NCI-H2196 (cell line): ENCODE results near the gene SASH1.

Experiments
- DNase-seq: peaks from one replicate; lab custom pipeline; 2025; ENCODE audit not compliant: unreplicated experiment; lab: John Stamatoyannopoulos, UW

The SASH1 gene

DNA sequence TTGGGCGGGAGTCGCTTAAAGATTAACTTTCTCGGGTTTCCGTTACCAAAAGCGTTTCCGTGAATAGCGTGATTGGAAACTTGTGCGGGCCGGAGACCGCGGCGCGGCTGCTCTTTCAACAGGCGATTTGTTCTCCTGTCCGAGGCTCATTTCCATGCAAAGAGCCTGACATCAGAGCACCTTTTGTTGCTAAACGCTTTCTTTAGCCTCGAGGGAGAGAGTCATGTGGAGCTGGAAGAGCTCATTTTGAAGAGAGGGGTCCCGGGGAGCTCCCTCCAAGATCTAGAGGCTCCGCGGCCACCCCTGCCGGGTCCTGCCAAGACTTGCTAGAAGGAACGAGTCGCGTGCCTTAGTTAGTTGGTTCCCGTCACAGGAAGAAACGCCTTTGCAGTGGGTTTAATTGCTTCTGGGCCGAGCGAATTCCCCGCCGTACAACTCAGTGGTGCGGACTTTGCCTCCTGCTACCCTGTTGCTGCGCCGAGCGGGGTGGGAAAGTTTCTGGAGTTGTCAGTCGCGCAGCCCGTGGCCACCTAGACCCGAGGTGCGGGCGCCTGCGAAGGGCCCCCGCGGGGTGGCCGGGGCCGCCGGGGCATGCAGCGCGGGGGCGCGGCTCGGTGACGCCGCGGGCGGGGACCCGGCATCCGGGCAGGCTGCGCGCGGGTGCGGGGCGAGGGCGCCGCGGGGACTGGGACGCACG is at the start of gene SASH1:
Gene SASH1, plus strand, starts transcription at position 489 of the 697 bp plus-strand sequence. CDS start 230 bp downstream, outside the sequence.
- DNase-seq: peak; percentile 34

DNA sequence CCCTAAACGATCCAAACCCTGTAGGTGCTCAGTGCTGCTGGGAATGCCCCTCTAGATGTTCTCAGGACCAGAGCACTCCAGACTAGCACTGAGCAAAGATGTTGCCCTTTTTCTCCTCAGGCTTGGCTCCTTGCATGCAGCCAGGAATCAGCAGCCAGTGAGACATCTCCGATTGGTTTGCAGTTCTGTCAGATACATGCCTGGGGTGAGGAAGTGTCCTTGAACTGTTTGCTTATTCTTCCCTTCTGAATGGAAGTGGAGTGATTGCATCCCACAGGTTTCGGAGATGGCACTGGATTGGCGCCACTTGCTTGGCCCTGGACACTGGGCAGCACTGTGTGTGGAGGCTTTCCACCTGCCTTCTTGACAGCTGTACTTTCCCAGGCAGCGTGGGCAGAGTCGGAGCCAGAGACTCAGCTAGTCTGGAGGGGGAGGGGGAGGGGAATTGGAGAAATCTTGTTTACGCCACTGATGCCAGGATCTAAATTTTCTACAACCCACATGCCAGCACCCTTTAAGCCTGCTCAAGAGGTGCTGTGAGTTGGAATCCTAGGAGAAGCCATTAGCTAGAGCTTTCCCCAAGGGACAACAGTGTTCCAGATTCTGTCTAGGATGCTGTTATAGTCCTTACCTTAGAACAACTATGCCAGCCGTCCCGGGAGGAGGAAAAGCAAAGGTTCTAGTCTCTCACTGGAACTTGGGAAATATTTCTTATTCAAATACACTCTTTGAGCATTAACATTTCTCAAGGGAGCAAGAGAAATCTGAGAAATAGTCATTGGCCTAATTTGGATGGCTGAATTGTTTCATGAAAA is 49.2 kb upstream of the SASH1 start:
- no peak for DNase-seq

DNA sequence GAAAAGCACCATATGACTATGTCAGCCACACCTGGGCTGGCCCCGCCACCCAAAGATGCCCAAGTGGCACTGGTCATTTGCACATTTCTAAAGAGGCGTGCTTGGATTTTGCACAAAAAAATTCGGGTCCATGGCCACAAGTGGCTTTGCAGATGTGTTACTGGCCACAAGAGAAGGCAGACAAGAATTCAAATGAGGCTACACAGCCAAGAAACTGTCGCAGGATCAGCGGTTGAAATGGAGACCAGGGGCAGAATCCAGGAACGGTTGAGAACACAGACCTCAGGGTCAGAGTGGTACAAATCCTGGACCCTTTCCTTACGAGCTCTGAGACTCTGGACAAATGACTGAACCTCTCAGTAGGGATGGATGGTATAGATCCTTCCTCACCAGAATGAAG is 48.6 kb upstream of the SASH1 start:
- DNase-seq: no peak

DNA sequence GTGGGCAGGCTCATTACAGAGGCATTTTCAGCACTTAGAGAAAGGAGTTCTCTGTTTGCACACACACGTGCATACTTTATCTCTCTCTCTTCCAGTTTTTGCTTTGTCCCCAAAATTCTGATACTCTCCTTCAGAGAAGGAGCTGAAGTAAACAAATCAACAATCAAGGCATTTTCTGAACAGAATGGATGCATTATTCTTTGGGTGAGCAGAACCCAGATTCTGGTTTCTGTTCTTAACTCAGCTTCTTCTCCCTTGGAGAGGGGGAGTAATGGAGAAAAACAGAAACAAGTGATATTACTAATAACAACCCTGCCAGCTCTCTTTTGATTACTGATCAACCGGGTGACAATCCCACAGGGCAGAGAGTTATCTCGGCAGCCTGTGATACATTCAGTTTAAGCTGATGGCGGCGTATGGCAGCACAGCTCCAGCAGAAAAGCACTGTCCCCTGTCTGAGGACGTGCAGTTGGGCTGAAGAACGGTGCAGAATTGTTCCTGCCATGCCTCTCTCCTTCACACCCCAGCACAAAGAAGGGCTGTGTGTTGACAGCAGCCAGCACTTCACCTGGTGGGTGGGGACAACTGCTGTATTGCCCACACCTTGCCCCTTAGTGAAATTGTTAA is 47.3 kb upstream of the SASH1 start:
- DNase-seq: no peak

DNA sequence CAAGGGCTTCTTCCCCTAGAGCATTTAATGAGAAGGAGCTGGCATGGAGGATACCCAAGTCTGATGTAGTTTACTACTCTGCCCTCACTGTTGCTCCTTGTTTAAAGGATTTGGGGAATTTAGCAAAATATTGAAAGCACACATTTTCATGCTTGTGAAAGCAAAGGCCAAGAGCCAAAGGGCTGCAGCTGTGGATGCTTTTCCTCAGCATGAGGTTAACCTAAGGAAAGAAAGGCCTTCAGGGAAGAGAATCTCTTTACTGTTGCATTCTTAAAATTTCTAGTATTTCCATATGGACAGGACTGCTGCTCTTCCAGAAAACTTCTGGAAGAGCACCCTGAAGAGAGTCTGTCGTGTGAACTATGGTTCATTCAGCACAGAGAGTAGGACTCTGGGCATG is 45.9 kb upstream of the SASH1 start:
- no peak for DNase-seq

DNA sequence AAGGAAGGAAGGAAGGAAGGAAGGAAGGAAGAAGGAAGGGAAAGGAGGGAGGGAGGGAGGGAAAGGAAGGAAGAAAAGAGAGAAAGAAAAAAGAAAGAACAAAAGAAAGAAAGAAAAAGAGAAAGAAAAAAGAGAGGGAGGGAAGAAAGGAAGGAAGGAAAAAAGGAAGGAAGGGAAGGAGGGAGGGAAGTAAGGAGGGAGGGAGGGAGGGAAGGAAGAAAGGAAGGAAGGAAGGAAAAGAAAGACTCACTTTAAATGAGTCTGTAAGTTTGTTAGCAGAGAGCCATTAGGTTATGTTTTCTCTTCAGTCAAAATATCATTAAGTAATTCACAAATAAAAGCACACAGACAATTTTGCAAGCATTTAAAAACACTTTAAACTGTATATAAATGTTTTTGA is 44.0 kb upstream of the SASH1 start:
- DNase-seq: no peak

DNA sequence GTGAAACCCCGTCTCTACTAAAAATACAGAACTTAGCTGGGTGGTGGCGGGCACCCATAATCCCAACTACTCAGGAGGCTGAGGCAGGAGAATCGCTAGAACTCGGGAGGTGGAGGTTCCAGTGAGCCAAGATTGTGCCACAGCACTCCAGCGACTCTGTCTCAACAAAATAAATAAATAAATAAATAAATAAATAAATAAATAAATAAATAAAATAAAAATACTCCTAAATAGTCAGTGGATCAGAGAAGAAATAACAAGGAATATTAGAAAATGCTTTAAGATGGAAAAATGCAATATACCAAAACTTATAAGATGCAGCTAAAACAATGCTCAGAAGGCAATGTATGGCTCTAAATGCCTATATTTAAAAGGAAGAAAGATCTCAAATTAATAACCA is 39.0 kb upstream of the SASH1 start:
- no peak for DNase-seq

DNA sequence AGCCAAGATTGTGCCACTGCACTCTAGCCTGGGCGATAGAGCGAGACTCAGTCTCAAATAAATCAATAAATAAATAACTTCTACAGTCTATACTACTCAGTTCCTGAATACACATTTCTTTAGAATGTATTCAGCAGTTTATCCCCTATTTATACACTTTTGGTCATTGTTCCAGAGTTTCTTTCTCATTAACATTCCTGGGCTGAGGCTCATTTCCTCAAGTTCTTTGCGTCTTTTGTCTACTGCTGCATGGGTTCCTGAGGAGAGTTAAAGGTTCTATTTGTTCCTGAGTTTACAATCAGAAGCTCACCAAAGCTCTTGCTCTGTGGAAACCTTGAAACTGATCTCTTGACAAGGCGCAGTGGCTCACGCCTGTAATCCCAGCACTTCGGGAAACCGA is 37.7 kb upstream of the SASH1 start:
- no peak for DNase-seq

DNA sequence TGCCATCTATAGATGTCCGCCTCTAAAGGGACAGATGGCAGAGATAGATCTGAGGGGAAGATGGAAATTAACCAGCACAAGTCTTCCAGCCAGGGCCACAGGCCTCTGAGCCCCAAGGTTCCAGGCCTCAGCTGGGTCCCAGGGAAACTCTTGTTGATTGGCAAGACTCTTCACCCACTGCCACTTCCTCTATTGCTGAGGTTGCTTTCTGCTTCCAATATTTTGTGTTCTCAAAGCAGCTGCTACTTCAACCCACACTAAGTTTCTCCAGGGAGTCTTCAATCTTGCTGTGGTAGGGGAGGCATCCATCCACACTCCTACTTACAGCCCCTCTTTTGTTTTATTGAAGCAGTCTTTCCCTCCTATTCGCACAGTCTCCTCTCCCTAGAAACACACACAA is 36.4 kb upstream of the SASH1 start:
- no peak for DNase-seq

DNA sequence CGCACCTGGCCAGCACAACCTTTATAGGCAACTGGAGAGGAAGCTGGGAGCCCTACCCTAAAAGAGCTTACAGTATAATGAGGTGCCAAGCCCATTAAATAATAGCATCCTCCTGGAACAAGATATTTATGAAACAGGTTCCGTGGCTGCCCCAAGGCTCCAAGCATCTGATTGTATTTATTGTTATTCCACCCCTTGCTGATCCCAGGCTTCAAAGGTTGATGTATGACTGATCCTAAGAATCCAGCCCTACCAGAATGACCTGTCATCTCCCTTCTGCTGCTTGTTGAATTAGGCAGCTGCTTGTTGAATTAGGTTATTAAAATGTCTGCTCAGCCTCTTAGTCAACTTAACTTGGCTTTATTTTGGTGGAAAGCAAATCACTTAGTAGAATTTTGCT is 35.2 kb upstream of the SASH1 start:
- DNase-seq: no peak

DNA sequence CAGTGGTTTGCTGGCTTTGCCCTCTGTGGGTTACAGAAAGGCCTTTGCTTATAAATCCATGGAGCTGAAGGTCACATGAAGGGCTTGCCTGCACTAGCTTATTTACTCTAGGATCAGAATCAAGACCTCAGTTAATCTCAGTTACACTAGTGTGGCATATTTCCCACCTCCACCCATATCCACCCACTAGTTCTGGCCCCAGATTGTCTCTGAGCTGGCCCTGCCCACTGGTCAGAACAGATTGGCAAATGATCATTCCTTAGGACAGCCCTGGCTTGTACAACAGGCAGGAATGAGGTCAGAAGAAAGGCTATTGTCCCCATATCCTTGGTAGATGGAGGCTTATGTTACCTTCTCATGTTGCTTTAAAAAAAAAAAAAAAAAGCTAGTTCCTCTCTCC is 33.3 kb upstream of the SASH1 start:
- no peak for DNase-seq

DNA sequence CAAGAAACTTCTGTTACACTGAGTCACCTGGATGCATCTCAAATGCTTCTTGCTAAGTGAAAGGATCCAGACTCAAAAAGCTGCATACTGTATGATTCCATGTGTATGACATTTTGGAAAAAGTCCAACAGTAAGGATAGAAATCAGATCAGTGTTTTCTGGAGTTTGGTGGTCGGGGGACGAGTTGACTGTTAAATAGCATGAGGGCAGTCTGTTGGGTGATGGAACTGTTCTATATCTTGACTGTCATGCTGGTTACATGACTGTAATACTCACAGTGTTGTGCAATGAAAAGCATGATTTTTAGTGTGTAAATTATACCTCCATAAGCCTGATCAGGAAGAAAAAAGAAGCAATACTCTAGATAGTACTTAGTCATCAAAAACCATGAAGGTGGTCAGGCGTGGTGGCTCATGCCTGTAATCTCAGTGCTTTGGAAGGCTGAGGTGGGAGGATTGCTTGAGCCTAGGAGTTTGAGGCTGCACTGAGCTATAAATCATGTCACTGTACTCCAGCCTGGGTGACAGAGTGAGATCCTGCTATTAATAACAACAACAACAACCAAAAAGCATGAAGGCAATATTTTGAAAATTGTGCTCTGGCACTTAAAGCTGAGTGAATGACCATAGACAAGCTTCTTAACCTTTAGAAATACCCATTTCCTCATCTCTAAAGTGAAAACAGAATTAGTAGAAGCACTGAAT is 30.5 kb upstream of the SASH1 start:
- DNase-seq: no peak

DNA sequence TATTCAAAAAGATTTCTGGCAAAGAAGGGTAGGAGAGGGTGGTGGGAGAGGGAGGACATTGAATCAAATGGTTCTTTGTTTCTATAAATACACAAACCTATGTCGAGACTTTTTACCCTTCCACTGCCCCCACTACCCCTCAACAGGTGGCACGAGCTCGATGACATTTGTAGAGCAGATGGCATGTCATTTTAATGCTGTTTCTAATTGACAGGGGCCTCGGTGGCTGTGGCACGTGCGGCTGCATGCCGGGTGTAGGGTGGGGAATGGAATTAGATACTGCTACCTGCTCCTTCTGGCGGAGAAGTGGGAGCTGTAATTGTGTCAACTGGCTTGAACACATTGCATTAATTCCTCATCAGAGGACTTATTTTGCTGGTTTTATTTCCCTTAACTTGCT is 29.1 kb upstream of the SASH1 start:
- no peak for DNase-seq

DNA sequence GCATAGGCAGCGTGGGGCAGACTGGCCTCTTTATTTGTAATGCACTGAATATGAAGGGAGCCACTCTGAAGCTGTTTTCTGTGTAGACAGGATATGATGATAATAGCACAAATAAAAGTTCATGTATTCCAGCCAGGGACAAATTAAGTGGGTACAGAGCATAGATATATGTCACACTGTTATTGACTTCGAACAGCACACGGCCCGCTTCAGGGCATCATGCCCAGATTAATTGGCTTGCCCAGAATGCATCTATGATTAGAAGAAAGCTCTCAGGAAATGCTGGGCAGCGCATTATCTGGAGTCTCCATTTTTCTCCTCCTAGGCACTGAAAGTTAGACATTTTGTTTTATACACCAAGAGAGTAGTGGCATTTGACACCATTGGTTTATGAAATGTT is 26.3 kb upstream of the SASH1 start:
- no peak for DNase-seq

DNA sequence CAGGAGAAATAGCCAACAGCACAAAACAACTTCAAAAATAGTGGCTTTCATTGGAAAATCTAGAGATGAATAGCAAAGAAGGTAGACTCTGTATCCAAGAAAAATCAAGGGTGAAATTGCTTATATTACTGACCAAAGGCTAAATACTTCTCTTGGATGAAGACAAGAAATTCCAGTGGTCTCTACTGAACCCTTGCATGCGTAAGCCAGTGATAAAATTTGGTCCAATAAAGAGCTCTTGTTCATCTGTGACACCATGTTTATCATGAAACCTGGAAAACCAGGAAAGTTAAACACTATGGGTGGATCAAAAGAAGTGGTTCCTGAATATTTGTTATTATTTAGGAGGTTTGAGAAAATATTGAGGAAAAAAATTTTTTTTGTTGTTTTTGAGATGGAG is 25.6 kb upstream of the SASH1 start:
- DNase-seq: no peak

DNA sequence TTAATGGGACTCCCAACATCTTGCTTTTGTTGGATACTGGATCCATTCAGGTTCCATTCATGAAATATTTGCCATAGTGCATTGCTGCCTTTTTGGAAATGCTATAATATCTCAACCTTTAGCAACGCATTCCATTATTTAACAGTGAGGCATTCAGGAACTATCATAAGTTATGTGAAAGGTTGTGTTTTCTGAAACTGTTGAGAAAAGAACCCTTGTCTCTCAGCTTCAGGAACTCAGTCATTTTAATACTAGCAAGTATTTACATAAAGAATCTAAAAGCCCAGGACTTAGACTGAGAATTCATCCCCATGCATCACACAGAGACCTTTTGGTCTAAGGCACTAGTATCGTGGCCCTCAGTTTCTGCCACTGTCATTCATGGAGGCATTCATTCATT is 24.9 kb upstream of the SASH1 start:
- no peak for DNase-seq

DNA sequence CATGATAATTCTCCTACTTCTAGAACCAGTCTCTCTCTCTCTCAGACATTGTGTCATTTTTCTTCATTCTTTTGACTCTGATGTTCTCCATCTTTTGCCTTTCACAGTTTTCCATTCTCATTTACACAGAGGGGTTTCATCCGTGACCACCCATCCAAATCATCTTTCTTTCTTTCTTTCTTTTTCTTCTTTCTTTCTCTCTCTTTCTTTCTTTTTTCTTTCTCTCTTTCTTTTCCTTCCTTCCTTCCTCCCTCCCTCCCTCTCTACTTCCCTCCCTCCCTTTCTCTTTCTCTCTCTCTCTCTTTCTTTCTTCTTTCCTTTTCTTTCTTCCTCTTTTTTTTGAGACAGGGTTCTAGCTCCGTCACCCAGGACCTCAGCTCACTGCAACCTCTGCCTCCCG is 19.9 kb upstream of the SASH1 start:
- no peak for DNase-seq

DNA sequence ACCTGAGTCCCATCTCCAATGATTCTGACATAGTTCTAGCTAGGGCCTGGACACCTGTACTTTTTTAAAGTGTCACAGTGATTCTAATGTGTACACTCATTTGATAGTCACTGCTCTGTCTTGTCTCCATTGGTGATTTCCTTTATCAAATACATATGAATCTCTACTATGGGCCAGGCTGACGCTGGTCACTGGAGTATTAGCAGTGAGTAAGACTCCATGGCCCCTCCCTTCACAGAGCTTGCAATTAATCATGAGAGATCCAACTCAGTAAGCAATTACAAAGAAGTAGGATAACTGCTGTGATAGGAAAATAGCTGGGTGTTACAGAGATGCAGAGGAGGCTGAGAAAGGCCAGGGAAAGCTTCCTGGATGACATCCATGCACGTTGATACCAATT is 19.3 kb upstream of the SASH1 start:
- no peak for DNase-seq

DNA sequence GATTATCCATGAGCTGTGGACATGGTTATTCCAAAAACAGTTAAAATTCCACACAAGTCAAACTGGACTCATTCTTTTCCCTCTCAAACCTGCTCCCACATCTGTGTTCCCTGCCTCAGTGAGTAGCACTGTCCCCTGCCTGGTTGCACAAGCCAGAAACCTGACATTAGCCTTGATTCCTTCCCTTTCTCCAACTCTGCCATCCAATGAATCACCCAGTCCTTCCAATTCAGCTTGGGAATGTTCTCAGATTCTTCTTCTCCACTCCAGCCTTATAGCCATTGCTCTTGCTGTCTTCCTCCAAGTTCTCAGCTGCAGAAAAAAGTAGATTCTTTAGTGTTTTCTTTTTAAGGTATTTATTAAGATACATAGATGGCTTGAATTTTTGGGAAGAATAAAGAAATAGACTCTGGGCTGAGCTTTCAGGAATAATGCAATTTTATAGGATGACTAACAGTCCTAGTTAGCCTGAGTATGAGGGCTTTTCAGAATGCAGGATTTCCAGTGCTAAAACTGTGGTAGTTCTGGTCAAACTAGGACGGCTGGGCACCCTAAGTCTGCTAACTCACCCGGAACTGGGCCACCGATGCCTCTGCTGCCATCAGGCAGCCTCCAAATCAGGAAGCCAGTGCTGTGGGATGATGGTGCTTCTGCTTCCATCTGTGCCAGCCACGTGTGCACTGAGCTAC is 18.2 kb upstream of the SASH1 start:
- DNase-seq: no peak

DNA sequence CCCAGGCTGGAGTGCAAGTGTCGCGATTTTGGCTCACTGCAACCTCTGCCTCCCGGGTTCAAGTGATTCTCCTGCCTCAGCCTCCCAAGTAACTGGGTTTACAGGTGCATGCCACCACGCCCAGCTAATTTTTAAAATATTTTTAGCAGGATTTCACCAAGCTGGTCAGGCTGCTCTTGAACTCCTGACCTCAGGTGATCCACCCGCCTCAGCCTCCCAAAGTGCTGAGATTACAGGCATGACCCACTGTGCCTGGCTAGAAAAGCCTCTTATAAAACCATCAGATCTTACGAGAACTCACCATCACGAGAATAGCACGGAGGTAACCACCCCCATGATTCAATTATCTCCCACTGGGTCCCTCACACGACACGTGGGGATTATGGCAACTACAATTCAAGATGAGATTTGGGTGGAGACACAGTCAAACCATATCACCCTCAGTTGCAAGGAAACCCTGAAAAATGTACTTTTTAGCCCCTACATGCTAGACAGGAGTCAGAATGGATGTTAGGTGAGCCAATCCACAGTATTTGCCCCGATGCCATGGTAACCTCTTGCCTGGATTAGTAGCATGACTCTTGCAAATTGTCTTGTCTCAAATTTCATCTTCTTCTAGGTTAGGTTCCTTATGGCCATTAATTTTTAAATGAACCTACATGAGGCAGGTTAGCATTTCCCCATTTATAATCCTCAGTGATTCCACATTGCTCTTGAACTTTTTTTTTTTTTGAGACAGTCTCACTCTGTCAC is 17.1 kb upstream of the SASH1 start:
- no peak for DNase-seq
